Right atrium auricular region (tissue), 2 donors: ENCODE results near the gene PCF11. TPM values are rescaled to one million over a fixed set of nuclear protein-coding genes. Genes with fewer than 3 reads are reported as not detected.

Experiments used
- DNase-seq: peaks from one replicate; pipeline ENCODE4 v3.0.0-alpha.2; 2019; ENCODE audit warnings: low spot score
- H3K27ac ChIP-seq, 2 donors: fragments of 200-600 bp; sonication (generic); 1 replicate in 1 of 2; 2 replicates in 1 of 2; pipeline ENCODE4 v1.5.1; 2016 to 2019
- H3K27me3 ChIP-seq, 2 donors: fragments of 200-600 bp; sonication (generic); one replicate each; pipeline versions ENCODE4 v1.5.1 to v1.6.0; 2017 to 2019
- H3K36me3 ChIP-seq: fragments of 200-600 bp; sonication (generic); one replicate; pipeline ENCODE4 v1.5.1; 2016
- H3K4me1 ChIP-seq, 2 donors: fragments of 200-600 bp; sonication (generic); one replicate each; pipeline versions ENCODE4 v1.5.1 to v1.6.0; 2017 to 2019
- H3K4me3 ChIP-seq, 2 donors: fragments of 200-600 bp; sonication (generic); 1 replicate in 1 of 2; 2 replicates in 1 of 2; pipeline ENCODE4 v1.5.1; 2017 to 2019; ENCODE audit warnings: mild to moderate bottlenecking in 1 of 2, moderate library complexity in 1 of 2
- H3K9me3 ChIP-seq, 2 donors: fragments of 200-600 bp; sonication (generic); one replicate each; pipeline ENCODE4 v1.5.1; 2019
- total RNA-seq, 2 donors: library from RNA; depleted of rRNA; stranded (reverse); fragments of >200 nt; gene quantifications; one replicate each; pipeline ENCODE4 v1.1.0, GENCODE V29; 2016
- TF ChIP-seq, protein P1 (sequence below), 2 donors: fragments of 200-600 bp; sonication (generic); IDR thresholded peaks; one replicate each; pipeline ENCODE4 v1.5.1; 2019; ENCODE audit warnings: antibody characterized with exemption in 2 of 2

Gene PCF11
- total RNA-seq, 2 donors from 2014 or later, result 26.9 to 30.5 TPM

DNA sequence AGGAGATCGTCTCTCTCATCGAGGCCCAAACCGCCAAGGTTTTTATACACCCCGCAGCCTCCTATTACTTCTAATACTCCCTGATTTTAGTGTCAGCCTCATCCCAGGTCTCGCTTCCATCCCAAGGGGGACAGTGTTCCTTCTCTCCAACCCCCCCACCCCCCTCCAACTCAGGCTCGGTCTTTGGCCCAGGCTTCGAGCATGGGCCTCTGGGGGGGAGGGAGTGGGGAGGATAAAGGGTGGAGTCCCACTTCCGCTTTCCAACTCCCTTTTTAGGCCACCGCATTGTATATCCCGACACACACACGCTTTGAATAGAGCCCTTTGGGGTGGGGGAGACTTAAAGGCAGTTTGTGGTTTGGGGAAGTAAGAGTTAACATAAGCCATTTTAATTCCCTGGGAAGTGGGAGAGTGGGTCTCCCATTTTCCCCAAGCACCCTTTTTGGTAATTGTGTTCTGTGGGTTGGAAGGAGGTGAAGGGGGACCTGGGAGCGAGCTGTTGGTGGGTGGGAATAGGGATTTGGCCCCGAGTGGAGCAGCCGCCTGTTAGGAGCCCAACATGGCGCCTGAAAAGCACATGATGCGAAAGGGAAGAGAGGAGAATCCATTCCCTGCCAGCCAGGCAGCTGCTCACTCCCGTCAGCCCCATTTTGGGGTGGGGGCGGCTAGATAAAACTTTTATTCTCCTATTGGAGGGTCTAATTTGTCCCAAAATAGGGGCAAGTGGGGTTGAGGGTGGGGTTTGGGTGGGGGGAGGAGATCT is 844 bp downstream of the PCF11 start:
- Histone ChIP-seq H3K4me1 (peaks cover 0 to 41% of the 10 kb centered on the region in 2 donors), H3K36me3 (peaks cover 8% of the 10 kb centered on the region), H3K4me3 (peak overlapping the region; percentile 91 to 94), H3K27me3 (no peaks in the 10 kb centered on the region), H3K9me3 (no peaks in the 10 kb centered on the region), H3K27ac (peak overlapping the region; percentile 99 to 100)
- TF ChIP-seq, protein P1, sequence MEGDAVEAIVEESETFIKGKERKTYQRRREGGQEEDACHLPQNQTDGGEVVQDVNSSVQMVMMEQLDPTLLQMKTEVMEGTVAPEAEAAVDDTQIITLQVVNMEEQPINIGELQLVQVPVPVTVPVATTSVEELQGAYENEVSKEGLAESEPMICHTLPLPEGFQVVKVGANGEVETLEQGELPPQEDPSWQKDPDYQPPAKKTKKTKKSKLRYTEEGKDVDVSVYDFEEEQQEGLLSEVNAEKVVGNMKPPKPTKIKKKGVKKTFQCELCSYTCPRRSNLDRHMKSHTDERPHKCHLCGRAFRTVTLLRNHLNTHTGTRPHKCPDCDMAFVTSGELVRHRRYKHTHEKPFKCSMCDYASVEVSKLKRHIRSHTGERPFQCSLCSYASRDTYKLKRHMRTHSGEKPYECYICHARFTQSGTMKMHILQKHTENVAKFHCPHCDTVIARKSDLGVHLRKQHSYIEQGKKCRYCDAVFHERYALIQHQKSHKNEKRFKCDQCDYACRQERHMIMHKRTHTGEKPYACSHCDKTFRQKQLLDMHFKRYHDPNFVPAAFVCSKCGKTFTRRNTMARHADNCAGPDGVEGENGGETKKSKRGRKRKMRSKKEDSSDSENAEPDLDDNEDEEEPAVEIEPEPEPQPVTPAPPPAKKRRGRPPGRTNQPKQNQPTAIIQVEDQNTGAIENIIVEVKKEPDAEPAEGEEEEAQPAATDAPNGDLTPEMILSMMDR (IDR thresholded peaks at IDR 0.05), result no peak
- no peak for DNase-seq

- no peak for DNase-seq
- TF ChIP-seq, protein P1 (IDR thresholded peaks at IDR 0.05), result peak in 1 of 2 donors; percentile 34
- H3K9me3 ChIP-seq, result no peaks in the 10 kb centered on the region
Observed at GRCh38 chr11:83158357-83158786, 1.4 kb downstream of the PCF11 start.

DNA sequence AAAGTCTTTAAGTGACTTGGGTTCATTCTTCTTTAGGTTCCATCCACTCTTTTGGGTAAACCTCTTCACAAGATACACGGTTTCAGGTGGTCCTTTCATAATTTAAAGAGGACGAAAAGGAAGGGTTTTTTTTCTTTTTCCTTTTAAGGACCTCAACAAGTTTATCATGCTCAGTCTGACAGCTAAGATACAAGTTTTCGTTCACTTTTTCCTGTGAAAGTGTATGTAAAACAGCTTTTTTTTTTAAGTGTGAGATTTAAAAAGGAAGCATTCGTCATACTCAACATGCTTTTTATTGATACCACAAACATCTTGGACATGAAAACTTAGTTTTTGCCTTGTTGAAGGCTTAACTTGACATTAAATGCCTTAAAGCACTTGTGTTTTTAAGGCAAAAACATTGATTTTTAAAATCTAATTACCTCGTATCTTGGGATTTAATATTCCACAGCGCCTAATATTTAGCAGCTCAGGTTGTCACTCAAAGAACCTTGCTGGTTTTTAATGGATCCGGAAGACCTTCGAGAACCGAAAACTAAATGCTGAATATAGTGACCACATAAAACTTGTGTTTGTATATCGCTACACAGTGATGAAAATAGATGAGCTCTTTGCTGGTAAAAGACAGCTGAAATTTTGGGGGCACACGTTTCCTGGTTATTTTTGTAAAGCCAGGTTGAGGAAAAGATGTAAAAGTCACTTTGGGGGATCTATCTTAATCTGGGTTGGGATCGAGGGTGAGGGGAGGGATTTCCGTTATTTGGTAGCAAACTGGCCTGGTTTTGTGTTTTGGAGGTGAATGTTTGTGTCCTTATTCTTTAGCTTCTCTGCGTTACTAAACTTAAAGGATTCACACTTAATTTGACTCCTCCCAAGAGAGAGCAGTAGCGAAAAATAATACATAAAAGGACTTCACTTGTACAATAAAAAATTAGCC is 2.3 kb downstream of the PCF11 start:
- Histone ChIP-seq H3K27me3 (no peaks in the 10 kb centered on the region), H3K9me3 (no peaks in the 10 kb centered on the region), H3K4me3 (peak overlapping the region; percentile 91 to 94), H3K27ac (peak overlapping the region; percentile 99 to 100), H3K4me1 (peaks cover 0 to 44% of the 10 kb centered on the region in 2 donors), H3K36me3 (peaks cover 11% of the 10 kb centered on the region)
- DNase-seq, result no peak
- TF ChIP-seq, protein P1 (IDR thresholded peaks at IDR 0.05), result no peak

More at GRCh38 chr11:83158357-83158786, 1.4 kb downstream of the PCF11 start:
- no peaks in the 10 kb centered on the region for H3K27me3 ChIP-seq
- H3K4me3 ChIP-seq, result peak overlapping the region; percentile 91 to 94
- H3K27ac ChIP-seq, result peak overlapping the region; percentile 99 to 100
- H3K36me3 ChIP-seq, result peaks cover 8% of the 10 kb centered on the region
- H3K4me1 ChIP-seq, result peaks cover 0 to 44% of the 10 kb centered on the region in 2 donors

DNA sequence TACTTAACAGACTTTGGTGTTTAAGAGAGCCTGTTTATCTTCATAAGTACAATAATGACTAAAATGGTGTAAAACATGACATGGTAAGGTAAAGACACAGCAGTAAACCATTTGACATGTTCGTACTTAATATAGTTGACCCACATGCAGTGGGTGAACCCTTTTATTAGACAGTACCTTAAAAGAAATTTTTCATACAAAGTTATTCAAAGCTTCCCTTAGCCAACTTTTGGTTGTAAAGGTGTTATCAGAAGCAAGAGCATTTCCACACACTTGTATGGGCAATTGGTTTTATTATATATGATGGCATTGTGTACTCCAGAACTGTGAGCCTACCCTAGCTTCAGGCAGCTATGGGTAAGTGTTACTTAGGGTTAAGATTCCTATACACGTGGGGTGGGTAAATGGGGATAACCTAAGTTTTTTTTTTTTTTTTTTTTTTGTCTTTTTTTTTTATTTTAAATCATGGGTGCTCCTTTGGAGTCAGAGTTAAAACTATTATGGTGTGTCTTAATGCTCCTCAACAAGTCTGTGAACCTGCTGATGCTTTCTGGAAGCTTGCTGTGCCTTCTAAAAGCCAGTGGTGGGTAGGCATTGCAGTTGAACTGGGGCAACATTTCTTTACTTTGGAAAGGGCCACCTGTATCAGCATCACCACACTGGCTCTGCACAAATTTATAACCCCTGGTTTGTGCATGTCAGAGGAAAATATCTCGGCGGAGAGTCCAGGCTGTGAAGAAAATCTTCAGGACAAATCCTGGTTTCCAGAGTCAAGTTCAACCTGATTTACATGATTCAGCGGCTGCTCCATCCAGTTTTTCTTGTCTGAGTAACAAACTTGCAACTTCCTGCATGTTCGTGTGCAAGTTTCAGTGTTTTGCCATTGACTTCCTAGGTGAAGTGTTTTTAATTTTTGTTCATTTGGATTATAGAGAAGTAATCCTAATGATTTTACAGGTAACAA is 3.3 kb downstream of the PCF11 start:
- Histone ChIP-seq H3K4me1 (peaks cover 0 to 44% of the 10 kb centered on the region in 2 donors), H3K27ac (peak overlapping the region in 1 of 2 donors; percentile 100), H3K27me3 (no peaks in the 10 kb centered on the region), H3K4me3 (peak overlapping the region; percentile 91 to 94), H3K9me3 (no peaks in the 10 kb centered on the region), H3K36me3 (peaks cover 21% of the 10 kb centered on the region)
- TF ChIP-seq, protein P1 (IDR thresholded peaks at IDR 0.05), result no peak
- no peak for DNase-seq
